Testis (tissue), 2 donors: ENCODE data around the gene KIF1B.

Source experiments
- POLR2A ChIP-seq: fragments of 450-650 bp; IDR thresholded peaks from one replicate; pipeline ENCODE4 v1.6.1; 2017; ENCODE audit warnings: antibody characterized with exemption, mild to moderate bottlenecking, moderate library complexity
- TF ChIP-seq, protein P1 (sequence below), 3 experiments: fragments of 450-650 bp in 2 of 3; fragments of 200-600 bp in 1 of 3; sonication (generic) in 1 of 3; IDR thresholded peaks; one replicate each; pipeline ENCODE4 v1.5.1; 2016 to 2019; ENCODE audit warnings: antibody characterized with exemption in 3 of 3, mild to moderate bottlenecking in 2 of 3, moderate library complexity in 1 of 3

DNA sequence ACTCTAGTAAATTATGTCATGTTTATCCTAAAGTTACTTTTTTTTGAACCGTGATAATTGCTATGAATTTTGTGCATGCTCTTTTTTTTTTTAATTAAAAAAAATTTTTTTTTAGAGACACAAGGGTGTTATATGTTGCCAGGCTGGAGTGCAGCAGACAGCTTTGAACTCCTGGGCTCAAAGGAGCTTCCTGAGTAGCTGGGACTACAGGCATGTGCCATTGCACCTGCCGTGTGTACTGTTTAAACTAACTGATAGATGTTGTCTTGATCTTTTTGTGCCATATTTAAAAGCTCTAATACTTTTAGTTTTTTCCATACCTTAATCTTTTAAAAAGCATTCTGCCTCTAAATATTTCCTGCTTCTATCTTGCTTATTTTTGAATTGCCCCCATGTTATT lies 60.7 kb downstream of the KIF1B start:
- TF ChIP-seq, protein P1, sequence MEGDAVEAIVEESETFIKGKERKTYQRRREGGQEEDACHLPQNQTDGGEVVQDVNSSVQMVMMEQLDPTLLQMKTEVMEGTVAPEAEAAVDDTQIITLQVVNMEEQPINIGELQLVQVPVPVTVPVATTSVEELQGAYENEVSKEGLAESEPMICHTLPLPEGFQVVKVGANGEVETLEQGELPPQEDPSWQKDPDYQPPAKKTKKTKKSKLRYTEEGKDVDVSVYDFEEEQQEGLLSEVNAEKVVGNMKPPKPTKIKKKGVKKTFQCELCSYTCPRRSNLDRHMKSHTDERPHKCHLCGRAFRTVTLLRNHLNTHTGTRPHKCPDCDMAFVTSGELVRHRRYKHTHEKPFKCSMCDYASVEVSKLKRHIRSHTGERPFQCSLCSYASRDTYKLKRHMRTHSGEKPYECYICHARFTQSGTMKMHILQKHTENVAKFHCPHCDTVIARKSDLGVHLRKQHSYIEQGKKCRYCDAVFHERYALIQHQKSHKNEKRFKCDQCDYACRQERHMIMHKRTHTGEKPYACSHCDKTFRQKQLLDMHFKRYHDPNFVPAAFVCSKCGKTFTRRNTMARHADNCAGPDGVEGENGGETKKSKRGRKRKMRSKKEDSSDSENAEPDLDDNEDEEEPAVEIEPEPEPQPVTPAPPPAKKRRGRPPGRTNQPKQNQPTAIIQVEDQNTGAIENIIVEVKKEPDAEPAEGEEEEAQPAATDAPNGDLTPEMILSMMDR (IDR thresholded peaks at IDR 0.05) = no peak
- no peak for TF ChIP-seq POLR2A
